ENCODE measurements around the gene KDELR1.
A peak's percentile ranks its signal among the peaks of the same experiment; 100 is the strongest.
"Not testable (repeated sequence)": the region's sequence is repeated elsewhere in the genome, so short reads cannot be mapped to it uniquely, and the experiment has no call there.

Gene KDELR1

DNA sequence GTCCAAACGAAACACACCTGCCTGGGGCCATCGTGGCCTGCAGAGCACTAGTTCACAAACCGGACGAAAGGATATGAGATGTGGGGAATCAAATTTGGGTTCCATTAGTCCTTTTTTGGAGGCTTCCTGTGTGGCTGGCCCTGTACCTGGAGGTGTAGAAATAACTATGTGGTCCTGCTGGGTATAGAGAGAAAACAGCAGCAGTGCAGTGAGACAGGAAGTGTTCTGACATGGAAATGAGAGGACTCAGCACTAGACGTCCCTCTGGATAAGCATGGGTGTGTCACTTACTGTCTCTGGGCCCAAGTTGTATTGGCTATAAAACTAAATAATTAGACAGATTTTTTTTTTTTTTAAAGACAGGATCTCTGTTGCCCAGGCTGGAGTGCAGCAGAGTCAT, 12.3 kb downstream of the KDELR1 start:
- TF ChIP-seq, protein P1, sequence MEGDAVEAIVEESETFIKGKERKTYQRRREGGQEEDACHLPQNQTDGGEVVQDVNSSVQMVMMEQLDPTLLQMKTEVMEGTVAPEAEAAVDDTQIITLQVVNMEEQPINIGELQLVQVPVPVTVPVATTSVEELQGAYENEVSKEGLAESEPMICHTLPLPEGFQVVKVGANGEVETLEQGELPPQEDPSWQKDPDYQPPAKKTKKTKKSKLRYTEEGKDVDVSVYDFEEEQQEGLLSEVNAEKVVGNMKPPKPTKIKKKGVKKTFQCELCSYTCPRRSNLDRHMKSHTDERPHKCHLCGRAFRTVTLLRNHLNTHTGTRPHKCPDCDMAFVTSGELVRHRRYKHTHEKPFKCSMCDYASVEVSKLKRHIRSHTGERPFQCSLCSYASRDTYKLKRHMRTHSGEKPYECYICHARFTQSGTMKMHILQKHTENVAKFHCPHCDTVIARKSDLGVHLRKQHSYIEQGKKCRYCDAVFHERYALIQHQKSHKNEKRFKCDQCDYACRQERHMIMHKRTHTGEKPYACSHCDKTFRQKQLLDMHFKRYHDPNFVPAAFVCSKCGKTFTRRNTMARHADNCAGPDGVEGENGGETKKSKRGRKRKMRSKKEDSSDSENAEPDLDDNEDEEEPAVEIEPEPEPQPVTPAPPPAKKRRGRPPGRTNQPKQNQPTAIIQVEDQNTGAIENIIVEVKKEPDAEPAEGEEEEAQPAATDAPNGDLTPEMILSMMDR (conservative IDR thresholded peaks at IDR 0.05), result no peak
- TF ChIP-seq ZFX (IDR thresholded peaks at IDR 0.05), result no peak

DNA sequence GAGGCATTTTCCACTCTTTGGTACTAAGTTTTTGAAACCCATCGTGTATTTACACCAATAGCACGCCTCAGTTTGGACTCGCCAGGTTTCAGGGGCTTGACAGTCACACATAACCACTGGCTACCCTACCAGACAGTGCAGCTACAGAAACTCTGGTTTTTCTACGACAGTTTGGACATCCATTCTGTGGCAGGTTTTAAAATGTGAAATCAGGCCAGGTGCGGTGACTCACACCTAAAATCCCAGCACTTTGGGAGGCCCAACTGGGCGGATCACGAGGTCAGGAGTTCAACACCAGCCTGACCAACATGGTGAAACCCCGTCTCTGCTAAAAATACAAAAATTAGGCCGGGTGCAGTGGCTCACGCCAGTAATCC, 13.2 kb downstream of the KDELR1 start:
- no peak for TF ChIP-seq ZFX (IDR thresholded peaks at IDR 0.05)
- TF ChIP-seq, protein P1 (conservative IDR thresholded peaks at IDR 0.05), result no peak
- H3K27ac ChIP-seq, result no peak overlapping the region

More for the DNA sequence above, 12.3 kb downstream of the KDELR1 start:
- no peak overlapping the region for H3K27ac ChIP-seq

DNA sequence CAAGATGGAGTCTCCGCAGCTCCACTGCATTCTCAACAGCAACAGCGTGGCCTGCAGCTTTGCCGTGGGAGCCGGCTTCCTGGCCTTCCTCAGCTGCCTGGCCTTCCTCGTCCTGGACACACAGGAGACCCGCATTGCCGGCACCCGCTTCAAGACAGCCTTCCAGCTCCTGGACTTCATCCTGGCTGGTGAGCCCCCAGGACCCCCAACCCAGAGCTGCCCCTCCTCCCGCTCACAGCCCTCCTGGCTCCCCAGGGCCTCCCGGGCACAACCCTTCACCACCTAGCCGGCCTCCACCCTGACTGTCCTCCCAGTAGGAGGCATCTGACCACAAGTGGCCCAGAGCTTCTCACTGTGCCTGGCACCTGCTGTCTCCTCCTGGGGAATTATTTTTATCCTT, 17.8 kb downstream of the KDELR1 start:
- no peak for TF ChIP-seq ZFX (IDR thresholded peaks at IDR 0.05)
- H3K27ac ChIP-seq, result no peak overlapping the region

DNA sequence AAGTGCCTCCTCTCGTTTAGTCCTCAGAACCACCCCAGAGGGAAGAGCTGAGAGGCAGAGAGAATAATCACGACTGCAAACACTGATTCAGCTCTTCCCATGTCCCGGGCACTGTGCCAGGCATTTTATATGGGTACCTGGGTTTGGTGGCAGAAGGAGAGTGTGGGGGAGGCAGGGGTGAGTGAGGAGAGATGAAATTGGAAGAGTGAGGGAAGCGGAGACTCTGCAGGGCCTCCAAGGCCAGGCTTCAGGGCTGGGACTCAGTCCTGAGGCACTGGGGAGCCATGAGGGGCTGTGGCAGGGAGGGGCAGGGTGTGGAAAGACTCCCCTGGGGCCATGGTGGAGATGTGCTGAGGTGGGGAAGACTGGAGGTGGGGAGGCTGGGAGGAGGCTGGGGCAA, 18.4 kb downstream of the KDELR1 start:
- peak overlapping the region; percentile 2; the same call in 1 of the 2 replicates for H3K27ac ChIP-seq
- TF ChIP-seq ZFX (IDR thresholded peaks at IDR 0.05), result no peak
- TF ChIP-seq, protein P1 (conservative IDR thresholded peaks at IDR 0.05), result no peak

DNA sequence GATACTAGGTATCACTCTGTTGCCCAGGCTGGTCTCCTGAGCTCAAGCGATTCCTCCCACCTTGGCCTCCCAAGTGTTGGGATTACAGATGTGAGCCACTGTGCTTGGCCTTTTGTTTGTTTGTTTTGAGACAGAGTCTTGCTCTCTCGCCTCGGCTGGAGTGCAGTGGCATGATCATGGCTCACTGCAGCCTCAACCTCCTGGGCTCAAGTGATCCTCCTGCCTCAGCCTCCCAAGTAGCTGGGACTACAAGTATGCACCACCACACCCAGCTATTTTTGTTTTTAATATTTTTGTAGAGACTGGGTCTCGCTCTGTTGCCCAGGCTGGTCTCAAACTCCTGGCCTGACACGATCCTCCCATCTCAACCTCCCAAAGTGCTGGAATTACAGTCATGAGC, 19.6 kb downstream of the KDELR1 start:
- not testable (repeated sequence) for H3K27ac ChIP-seq

DNA sequence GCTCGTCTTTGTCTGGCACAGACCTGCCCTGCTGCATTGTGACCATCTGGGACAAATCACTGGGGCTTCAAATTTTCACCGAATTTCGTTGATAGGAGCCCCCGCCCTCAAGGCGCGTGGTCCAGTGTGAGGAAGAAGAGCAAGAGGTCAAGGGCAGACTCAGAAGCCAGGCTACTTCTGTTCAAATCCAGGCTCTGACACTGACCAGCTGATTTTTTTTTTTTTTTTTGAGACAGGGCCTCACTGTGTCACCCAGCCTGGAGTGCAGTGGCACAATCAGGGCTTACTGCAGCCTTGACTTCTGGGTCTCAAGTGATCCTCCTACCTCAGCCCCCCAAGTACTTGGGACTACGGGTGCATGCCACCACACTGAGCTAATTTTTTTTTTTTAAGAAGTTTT, 20.0 kb downstream of the KDELR1 start:
- no peak for TF ChIP-seq ZFX (IDR thresholded peaks at IDR 0.05)
- TF ChIP-seq, protein P1 (conservative IDR thresholded peaks at IDR 0.05), result no peak
- H3K27ac ChIP-seq, result no peak overlapping the region

DNA sequence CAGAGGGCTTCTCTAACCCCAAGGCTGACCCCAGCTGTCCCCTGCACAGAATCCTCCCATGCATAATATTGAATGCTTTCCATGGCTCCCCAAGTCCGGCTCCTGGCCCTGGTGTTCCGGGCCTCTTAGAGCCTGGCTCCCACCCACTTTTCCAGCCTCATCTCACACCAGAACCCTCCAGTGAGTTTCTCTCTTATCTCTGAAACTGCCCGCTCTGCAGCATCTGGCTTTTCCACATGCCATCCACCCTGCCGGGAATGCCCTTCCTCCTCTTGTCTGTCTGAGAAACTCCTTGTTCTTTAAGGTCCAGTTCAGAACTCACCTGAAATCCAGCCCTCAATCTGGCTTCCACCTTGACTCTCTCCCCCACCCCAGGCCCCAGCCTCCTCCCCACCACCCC, 20.4 kb downstream of the KDELR1 start:
- TF ChIP-seq, protein P1 (conservative IDR thresholded peaks at IDR 0.05), result no peak
- no peak for TF ChIP-seq ZFX (IDR thresholded peaks at IDR 0.05)
- H3K27ac ChIP-seq, result no peak overlapping the region

DNA sequence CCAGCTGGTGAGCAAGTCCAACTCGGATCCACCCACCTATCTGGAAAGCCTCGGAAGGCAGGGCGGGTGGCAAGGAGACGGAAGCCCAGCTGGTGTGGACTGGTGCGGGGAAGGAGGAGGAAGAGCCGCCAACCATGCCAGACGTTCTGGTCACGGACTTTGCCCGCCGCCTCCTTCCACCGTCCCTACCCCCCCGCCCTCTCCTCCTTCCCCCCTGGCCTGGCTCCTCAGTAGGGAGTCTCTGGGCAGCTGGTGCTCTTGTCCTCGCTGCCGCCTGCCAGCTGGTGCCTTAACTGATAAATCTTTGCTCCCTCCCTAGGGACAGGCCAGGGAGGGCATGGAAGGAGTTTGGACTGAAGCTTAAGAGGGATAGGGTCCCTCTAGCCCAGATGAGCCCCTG, 22.4 kb downstream of the KDELR1 start:
- TF ChIP-seq, protein P1 (conservative IDR thresholded peaks at IDR 0.05), result no peak
- no peak for TF ChIP-seq ZFX (IDR thresholded peaks at IDR 0.05)
- no peak overlapping the region for H3K27ac ChIP-seq

DNA sequence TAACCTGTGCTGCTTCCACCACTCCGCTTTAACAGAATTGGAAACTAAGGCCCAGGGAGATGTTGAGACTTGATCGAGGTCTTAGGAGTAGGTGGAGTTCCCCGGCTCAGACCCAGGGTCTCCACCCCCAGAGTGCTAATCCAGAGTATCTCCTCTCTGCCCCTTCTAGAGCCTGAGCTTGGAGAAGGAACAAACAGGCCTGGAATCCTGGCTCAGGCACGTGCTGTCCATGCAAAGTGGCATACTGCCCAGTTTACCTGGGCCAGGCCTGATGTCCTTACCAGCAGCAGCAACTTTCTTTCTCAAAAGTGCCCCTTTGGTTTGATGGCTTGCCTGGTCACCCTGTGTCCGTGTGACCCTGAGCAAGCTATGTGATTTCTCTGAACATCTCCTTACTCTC, 23.5 kb downstream of the KDELR1 start:
- H3K27ac ChIP-seq, result peak overlapping the region; percentile 46
- TF ChIP-seq ZFX (IDR thresholded peaks at IDR 0.05), result 0 out of 2 replicates have a peak, but pooled peaks have one; percentile 34
- TF ChIP-seq, protein P1 (conservative IDR thresholded peaks at IDR 0.05), result no peak

Measured in C4-2B (cell line).